Panc1 (cell line): ENCODE measurements around the gene LCA5L.

Experiments used
- POLR2AphosphoS5 ChIP-seq: IDR thresholded peaks from 2 replicates; pipeline ENCODE4 v1.6.1; 2012; ENCODE audit warnings: mild to moderate bottlenecking, low read depth, low read length, moderate library complexity
- SIN3A ChIP-seq: IDR thresholded peaks from 2 replicates; pipeline ENCODE4 v1.6.1; 2012; ENCODE audit warnings: low read depth, mild to moderate bottlenecking, low read length, moderate library complexity, borderline replicate concordance; ENCODE audit not compliant: insufficient read depth
- TF ChIP-seq, protein P1 (sequence below): fragments of 450-650 bp; IDR thresholded peaks from 2 replicates; pipeline ENCODE4 v1.5.1; 2017; ENCODE audit warnings: mild to moderate bottlenecking
- TF ChIP-seq, protein P2 (sequence below), 2 experiments: IDR thresholded peaks; 2 replicates each; pipeline ENCODE4 v1.6.1; 2011 to 2012; ENCODE audit warnings: low read depth in 2 of 2, control low read depth in 1 of 2, low read length in 1 of 2, mild to moderate bottlenecking in 1 of 2, moderate library complexity in 1 of 2; ENCODE audit not compliant: insufficient read depth in 1 of 2

DNA sequence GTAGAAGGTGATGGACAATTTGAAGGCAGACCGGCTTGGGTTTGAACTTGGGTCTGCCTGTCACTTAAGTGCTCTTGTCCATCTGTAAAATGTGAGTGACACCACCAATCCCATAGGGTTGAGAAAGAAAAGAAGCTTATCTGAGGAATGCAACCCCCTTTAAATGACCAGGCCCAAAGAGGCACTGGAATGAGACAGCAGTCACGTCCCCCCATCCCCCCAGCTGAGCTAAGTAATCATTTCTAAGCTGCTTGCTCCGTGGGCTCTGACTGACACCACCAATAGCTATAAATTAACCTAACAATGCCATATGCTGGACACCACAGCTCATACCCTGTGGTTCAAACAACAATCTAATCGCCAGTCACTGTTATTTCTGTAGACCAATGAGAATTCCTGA is 15.1 kb downstream of the LCA5L start:
- TF ChIP-seq, protein P1, sequence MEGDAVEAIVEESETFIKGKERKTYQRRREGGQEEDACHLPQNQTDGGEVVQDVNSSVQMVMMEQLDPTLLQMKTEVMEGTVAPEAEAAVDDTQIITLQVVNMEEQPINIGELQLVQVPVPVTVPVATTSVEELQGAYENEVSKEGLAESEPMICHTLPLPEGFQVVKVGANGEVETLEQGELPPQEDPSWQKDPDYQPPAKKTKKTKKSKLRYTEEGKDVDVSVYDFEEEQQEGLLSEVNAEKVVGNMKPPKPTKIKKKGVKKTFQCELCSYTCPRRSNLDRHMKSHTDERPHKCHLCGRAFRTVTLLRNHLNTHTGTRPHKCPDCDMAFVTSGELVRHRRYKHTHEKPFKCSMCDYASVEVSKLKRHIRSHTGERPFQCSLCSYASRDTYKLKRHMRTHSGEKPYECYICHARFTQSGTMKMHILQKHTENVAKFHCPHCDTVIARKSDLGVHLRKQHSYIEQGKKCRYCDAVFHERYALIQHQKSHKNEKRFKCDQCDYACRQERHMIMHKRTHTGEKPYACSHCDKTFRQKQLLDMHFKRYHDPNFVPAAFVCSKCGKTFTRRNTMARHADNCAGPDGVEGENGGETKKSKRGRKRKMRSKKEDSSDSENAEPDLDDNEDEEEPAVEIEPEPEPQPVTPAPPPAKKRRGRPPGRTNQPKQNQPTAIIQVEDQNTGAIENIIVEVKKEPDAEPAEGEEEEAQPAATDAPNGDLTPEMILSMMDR: no peak
- TF ChIP-seq POLR2AphosphoS5 (no peak), SIN3A (no peak)
- TF ChIP-seq, protein P2, sequence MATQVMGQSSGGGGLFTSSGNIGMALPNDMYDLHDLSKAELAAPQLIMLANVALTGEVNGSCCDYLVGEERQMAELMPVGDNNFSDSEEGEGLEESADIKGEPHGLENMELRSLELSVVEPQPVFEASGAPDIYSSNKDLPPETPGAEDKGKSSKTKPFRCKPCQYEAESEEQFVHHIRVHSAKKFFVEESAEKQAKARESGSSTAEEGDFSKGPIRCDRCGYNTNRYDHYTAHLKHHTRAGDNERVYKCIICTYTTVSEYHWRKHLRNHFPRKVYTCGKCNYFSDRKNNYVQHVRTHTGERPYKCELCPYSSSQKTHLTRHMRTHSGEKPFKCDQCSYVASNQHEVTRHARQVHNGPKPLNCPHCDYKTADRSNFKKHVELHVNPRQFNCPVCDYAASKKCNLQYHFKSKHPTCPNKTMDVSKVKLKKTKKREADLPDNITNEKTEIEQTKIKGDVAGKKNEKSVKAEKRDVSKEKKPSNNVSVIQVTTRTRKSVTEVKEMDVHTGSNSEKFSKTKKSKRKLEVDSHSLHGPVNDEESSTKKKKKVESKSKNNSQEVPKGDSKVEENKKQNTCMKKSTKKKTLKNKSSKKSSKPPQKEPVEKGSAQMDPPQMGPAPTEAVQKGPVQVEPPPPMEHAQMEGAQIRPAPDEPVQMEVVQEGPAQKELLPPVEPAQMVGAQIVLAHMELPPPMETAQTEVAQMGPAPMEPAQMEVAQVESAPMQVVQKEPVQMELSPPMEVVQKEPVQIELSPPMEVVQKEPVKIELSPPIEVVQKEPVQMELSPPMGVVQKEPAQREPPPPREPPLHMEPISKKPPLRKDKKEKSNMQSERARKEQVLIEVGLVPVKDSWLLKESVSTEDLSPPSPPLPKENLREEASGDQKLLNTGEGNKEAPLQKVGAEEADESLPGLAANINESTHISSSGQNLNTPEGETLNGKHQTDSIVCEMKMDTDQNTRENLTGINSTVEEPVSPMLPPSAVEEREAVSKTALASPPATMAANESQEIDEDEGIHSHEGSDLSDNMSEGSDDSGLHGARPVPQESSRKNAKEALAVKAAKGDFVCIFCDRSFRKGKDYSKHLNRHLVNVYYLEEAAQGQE (IDR thresholded peaks at IDR 0.05; ENCODE audit: insufficient read depth in 1 of 2, low read depth in 2 of 2, low read length in 1 of 2): no peak
